Common myeloid progenitor, CD34-positive (primary cell): ENCODE results near the gene MYBPC1.
A peak's percentile ranks its signal among the peaks of the same experiment; 100 is the strongest.

Experiments used
- CTCF ChIA-PET: fragments of 350-600 bp; sonication (Branson Sonifier 250); formaldehyde crosslinking; loops from one replicate; lab custom pipeline; 2021; ENCODE audit warnings: antibody characterized with exemption; lab: Charles Lee
- POLR2A ChIA-PET: fragments of 350-600 bp; sonication (Branson Sonifier 250); formaldehyde crosslinking; loops from one replicate; lab custom pipeline; 2021; ENCODE audit warnings: antibody characterized with exemption; lab: Charles Lee
- DNase-seq, 3 donors: peaks; one replicate each; pipeline versions ENCODE4 v3.0.0 to v3.0.0-alpha.2; 2013
- H3K27ac ChIP-seq, 2 experiments: 1 replicate in 1 of 2; 2 replicates in 1 of 2; pipeline ENCODE4 v1.7.0; 2013; ENCODE audit warnings: inconsistent platforms in 2 of 2, low read length in 2 of 2, mild to moderate bottlenecking in 2 of 2, low read depth in 1 of 2, moderate library complexity in 1 of 2; ENCODE audit not compliant: severe bottlenecking in 2 of 2, insufficient read depth in 1 of 2, poor library complexity in 1 of 2
- H3K27me3 ChIP-seq, 5 experiments: replicated peaks in 2 of 5; 1 replicate in 3 of 5; 2 replicates in 2 of 5; pipeline versions ENCODE4 v1.6.1 to v1.7.0; 2013; ENCODE audit warnings: low read length in 4 of 5, mild to moderate bottlenecking in 2 of 5, moderate library complexity in 2 of 5, inconsistent platforms in 1 of 5; ENCODE audit not compliant: insufficient read depth in 5 of 5, control insufficient read depth in 4 of 5
- H3K36me3 ChIP-seq, 4 experiments: 1 replicate in 2 of 4; 2 replicates in 2 of 4; pipeline versions ENCODE4 v1.6.1 to v1.7.0; 2013; ENCODE audit warnings: low read length in 3 of 4, control low read depth in 1 of 4, mild to moderate bottlenecking in 1 of 4; ENCODE audit not compliant: control insufficient read depth in 4 of 4, insufficient read depth in 4 of 4
- H3K4me1 ChIP-seq, 4 experiments: 1 replicate in 3 of 4; 2 replicates in 1 of 4; pipeline versions ENCODE4 v1.6.1 to v1.7.1; 2013; ENCODE audit warnings: low read length in 3 of 4, mild to moderate bottlenecking in 3 of 4, control low read depth in 1 of 4, inconsistent platforms in 1 of 4, moderate library complexity in 1 of 4; ENCODE audit not compliant: control insufficient read depth in 4 of 4, insufficient read depth in 4 of 4; ENCODE audit errors: control extremely low read depth in 1 of 4
- H3K4me3 ChIP-seq, 7 experiments: 1 replicate in 4 of 7; 2 replicates in 3 of 7; pipeline versions ENCODE4 v1.5.1 to v1.7.0; 2013; ENCODE audit warnings: mild to moderate bottlenecking in 7 of 7, low read length in 6 of 7, moderate library complexity in 6 of 7, inconsistent platforms in 2 of 7, low read depth in 2 of 7, control low read depth in 1 of 7; ENCODE audit not compliant: insufficient read depth in 4 of 7, control insufficient read depth in 1 of 7; ENCODE audit errors: extremely low read depth in 1 of 7
- H3K9me3 ChIP-seq, 5 experiments: 1 replicate in 4 of 5; 2 replicates in 1 of 5; pipeline versions ENCODE4 v1.6.1 to v1.7.1; 2013; ENCODE audit warnings: low read length in 4 of 5, mild to moderate bottlenecking in 2 of 5, inconsistent platforms in 1 of 5, low read depth in 1 of 5, moderate library complexity in 1 of 5; ENCODE audit not compliant: control insufficient read depth in 4 of 5, insufficient read depth in 2 of 5; ENCODE audit errors: control extremely low read depth in 1 of 5
- WGBS: methylation state at CpG from one replicate; pipeline ENCODE4 v1.1.5; 2013; ENCODE audit not compliant: insufficient coverage; 5-methylcytosine and 5-hydroxymethylcytosine counted together

MYBPC1 gene

DNA sequence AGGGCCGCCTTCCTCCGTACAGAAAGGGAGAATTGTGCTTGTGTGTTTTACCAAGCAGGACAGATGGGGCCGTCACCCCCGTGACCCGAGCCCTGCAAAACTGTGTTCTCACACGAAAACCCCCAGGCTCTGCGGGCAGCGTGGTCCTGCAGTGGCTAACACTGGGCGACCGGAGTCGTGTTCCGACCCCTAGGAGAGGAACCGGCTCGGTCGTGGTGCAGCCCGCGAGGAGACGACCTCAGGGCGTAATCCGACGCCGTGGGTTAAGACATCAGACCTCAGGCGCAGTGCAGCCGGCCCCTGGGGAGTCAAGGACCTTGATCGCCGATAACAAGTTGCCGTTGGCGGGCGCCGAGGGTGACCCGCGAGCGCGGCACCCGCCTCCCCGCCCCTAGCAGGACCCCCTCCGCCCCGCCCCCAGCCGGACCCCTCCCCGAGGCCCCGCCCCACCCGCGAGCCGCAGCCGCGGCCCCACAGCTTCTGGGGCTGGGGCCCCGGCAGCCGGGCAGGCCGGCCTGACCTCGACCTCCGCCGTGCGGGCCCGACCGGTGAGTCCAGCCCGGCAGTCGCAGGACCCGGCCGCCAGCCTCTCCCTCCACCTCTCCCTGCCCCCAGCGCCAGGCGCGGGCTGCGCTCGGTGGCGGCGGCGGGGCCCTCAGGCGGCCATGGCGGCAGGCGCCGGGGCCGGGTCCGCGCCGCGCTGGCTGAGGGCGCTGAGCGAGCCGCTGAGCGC, 102.6 kb downstream of the MYBPC1 start, which contains the start of gene CHPT1:
CHPT1 (plus strand) TSS at position 444 of the 733 bp plus-strand sequence; CDS start at position 666, 222 bp downstream.
- WGBS, result 0% methylated on average over 51 of the region's 80 CpGs
- ChIA-PET POLR2A (interaction anchor here (0.6 kb wide), 1 partner anchor 127 kb away, joined by 3 read pairs; no protein-coding TSS in a partner anchor), CTCF (interaction anchor here (1.3 kb wide), 1 partner anchor 16 kb away, joined by 4 read pairs; no protein-coding TSS in a partner anchor)
- Histone ChIP-seq H3K27me3 (no peaks in the 10 kb centered on the region), H3K4me3 (peak within 1 kb of the TSS; percentile 90 to 96 (median 92)), H3K27ac (peak within 1 kb of the TSS; percentile 66 to 86), H3K4me1 (peaks cover 2 to 35% (median 18%) of the 10 kb centered on the region in 4 experiments), H3K36me3 (no peaks in the 10 kb centered on the region), H3K9me3 (no peaks in the 10 kb centered on the region)
- peak; percentile 56 to 82 (median 69) for DNase-seq

DNA sequence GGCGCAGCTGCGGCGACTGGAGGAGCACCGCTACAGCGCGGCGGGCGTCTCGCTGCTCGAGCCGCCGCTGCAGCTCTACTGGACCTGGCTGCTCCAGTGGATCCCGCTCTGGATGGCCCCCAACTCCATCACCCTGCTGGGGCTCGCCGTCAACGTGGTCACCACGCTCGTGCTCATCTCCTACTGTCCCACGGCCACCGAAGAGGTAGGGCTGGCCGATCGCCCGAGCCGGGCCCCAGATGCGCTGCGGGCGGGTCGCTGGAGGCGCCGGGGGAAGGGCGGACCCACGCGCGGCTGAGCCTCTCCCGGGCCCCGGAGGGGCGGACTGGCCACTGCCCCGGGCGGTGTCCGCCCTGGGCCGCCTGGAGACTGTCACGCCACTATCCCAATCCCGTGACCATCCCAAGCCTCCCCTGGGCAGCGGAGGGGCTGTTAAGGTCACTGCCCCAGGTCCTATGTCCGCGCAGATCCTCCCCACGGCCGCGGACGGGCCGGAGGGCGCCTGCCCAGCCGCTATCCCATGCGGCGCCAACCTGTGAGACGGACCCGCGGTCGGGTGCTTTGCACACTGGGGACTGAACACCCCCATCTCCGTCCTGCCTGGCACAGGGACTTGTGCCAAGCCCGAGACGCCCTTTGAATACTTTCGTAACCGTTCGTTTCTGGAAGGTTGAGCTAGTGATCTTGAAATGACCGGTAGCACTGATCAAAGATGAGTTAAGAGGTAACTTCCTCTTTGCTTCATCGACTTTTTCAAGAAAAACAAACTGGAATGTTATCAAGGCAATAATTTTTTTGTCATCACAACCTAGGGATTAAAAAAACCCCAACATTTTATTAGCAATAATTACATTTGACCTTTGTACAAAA, 103.4 kb downstream of the MYBPC1 start:
- ChIA-PET POLR2A (no interaction called here), CTCF (interaction anchor here (0.8 to 2.4 kb wide), 5 partner anchors 10 to 35 kb away, joined by 3 to 9 read pairs (median 4); no protein-coding TSS in a partner anchor)
- Histone ChIP-seq H3K36me3 (peaks cover 0 to 5% (median 0%) of the 10 kb centered on the region in 4 experiments), H3K9me3 (no peaks in the 10 kb centered on the region), H3K4me1 (peaks cover 2 to 35% (median 18%) of the 10 kb centered on the region in 4 experiments), H3K27ac (peak overlapping the region; percentile 66 to 86), H3K4me3 (peak overlapping the region; percentile 90 to 96 (median 92)), H3K27me3 (no peaks in the 10 kb centered on the region)
- DNase-seq, result peak; percentile 30 to 72 (median 60)
- WGBS, result 0% methylated on average over 60 of the region's 67 CpGs

DNA sequence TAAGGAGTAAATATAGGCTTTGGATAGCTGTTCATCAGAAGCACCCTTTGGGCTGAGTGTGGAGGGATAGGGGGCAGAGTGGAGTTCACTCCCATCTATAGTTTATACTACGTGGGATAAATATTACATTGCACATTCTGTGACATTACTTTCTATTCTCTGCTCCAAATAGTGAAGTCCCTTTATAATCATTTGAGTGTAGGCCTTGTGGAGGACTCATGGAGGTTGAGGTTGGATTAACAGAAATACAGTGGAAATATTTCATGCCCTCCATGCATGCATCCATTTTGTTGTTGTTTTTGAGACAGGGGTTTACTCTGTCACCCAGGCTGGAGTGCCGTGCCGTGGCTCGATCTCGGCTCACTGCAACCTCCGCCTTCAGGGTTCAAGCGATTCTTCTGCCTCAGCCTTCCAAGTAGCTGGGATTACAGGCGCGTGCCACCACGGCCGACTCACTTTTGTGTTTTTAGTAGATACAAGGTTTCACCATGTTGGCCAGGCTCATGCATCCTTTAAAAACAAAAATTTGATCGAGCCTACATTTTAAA, 104.1 kb downstream of the MYBPC1 start:
- peak overlapping the region; percentile 66 to 86 for H3K27ac ChIP-seq
- ChIA-PET POLR2A (no interaction called here), CTCF (interaction anchor here (0.8 to 2.4 kb wide), 5 partner anchors 9 to 34 kb away, joined by 3 to 9 read pairs (median 4); no protein-coding TSS in a partner anchor)

DNA sequence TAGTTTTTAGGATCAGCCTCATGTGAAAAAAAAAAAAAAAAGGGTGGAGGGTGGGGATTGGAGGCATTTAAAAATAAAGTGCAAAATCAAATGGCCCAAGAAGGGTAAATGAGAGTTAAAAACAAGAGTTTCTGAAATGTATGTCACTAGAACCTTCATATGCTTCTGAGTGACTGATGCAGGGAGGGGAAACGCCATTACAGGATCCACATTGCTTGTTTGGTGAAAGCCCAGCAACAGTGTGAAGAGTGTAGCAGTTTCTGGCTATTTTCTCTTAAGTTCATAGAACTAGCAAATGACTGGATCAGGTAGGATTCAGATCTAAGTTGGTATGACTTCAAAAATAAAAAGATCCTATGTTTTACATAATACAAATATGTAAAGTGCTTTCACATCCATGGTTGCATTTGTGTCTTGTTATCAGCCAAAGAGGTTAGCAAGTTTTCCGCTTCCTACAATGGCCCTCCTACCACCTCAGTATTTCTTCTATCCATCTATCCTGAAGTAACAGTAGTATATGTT, 105.6 kb downstream of the MYBPC1 start:
- 77% methylated on average over 1 of the region's 2 CpGs for WGBS
- Histone ChIP-seq H3K4me3 (no peak overlapping the region), H3K4me1 (peaks cover 2 to 35% (median 18%) of the 10 kb centered on the region in 4 experiments), H3K27ac (peak overlapping the region in 1 of 2 experiments; percentile 38), H3K27me3 (no peaks in the 10 kb centered on the region), H3K36me3 (peaks cover 0 to 7% (median 0%) of the 10 kb centered on the region in 4 experiments), H3K9me3 (no peaks in the 10 kb centered on the region)
- ChIA-PET CTCF (interaction anchor here (2.4 kb wide), 1 partner anchor 8 kb away, joined by 9 read pairs; no protein-coding TSS in a partner anchor), POLR2A (no interaction called here)
- DNase-seq, result no peak

More for the DNA sequence above, 104.1 kb downstream of the MYBPC1 start:
- no peaks in the 10 kb centered on the region for H3K27me3 ChIP-seq
- WGBS, result 97% methylated on average over 10 of the region's 12 CpGs
- peaks cover 2 to 35% (median 18%) of the 10 kb centered on the region in 4 experiments for H3K4me1 ChIP-seq
- peak overlapping the region in 6 of 7 experiments; percentile 90 to 96 (median 92) for H3K4me3 ChIP-seq
- peak; percentile 45 to 59 (median 53) for DNase-seq
- H3K9me3 ChIP-seq, result no peaks in the 10 kb centered on the region
- peaks cover 0 to 7% (median 0%) of the 10 kb centered on the region in 4 experiments for H3K36me3 ChIP-seq

DNA sequence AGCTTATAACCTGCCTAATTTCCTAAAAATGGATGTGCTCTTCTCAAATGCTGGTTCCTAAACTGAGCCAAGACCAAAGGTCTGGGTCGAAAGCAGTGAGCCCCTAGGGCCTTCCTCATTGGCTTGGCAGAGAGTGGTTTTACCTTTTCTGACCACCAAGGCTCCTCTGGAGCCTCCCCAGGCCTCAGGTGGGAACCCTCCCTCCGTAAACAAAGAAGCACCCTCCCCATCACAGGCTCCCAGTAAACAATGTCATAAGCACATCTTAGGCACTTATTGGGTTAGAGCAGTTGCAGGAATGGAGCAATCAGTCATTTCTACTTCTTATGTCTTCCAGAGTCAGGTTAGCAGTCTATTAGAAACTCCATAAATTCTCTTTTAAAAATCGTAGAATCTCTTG, 108.7 kb downstream of the MYBPC1 start:
- WGBS, result 92% methylated on average over 1 of the region's 3 CpGs
- no peak for DNase-seq
- CTCF ChIA-PET, result interaction anchor here (1.4 kb wide), 1 partner anchor 11 kb away, joined by 4 read pairs; no protein-coding TSS in a partner anchor
- Histone ChIP-seq H3K9me3 (no peaks in the 10 kb centered on the region), H3K4me3 (no peak overlapping the region), H3K4me1 (peaks cover 3 to 32% (median 13%) of the 10 kb centered on the region in 4 experiments), H3K36me3 (peaks cover 0 to 7% (median 0%) of the 10 kb centered on the region in 4 experiments), H3K27me3 (no peaks in the 10 kb centered on the region), H3K27ac (no peak overlapping the region)
- POLR2A ChIA-PET, result no interaction called here

DNA sequence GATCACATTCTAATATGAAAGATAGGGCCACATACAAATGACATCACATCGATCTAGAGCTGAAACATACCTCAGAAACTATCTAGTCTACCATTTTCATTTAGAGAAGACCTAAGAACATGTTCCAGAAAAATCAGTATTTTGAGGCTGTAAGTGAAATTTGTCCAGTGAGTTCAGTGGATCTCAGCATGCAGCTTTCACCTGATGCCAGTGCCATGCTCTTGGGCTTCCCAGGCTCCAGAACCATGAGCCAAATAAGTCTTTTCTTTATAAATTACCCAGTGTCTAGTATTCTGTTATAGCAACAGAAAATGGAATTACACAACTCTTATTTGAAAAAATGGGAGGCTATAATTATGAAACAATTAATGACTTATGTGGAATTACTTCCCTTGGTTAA, 111.6 kb downstream of the MYBPC1 start:
- no CpG with 5 or more reads among the region's 1 CpG for WGBS
- ChIA-PET POLR2A (no interaction called here), CTCF (interaction anchor here (1.9 kb wide), 1 partner anchor 9 kb away, joined by 4 read pairs; no protein-coding TSS in a partner anchor)
- H3K4me1 ChIP-seq, result peaks cover 3 to 19% (median 16%) of the 10 kb centered on the region in 4 experiments
- peaks cover 0 to 7% (median 0%) of the 10 kb centered on the region in 4 experiments for H3K36me3 ChIP-seq
- no peaks in the 10 kb centered on the region for H3K27me3 ChIP-seq
- DNase-seq, result no peak
- H3K27ac ChIP-seq, result no peak overlapping the region
- no peak overlapping the region for H3K4me3 ChIP-seq
- H3K9me3 ChIP-seq, result no peaks in the 10 kb centered on the region
